ENCODE results near the gene PLPP1. TPM values are rescaled to one million over a fixed set of nuclear protein-coding genes. Genes with fewer than 3 reads are reported as not detected.
A peak's percentile ranks its signal among the peaks of the same experiment; 100 is the strongest.

PLPP1 gene
- total and polyA plus RNA-seq, 7 donors, result 22.0 to 81.5 (median 40.6) TPM

GRCh38 chr5:55517804-55518203 is 17.0 kb downstream of the PLPP1 start:
- peaks cover 36% of the 10 kb centered on the region for H3K4me1 ChIP-seq
- no peaks in the 10 kb centered on the region for H3K27me3 ChIP-seq (ENCODE audit: insufficient read depth in 3 of 3, low read length in 2 of 3)
- ATAC-seq (peak in 1 of 4 donors; percentile 26), DNase-seq (no peak)
- no peak overlapping the region for H3K4me3 ChIP-seq
- no peak for TF ChIP-seq CTCF (IDR thresholded peaks at IDR 0.05)
- intact Hi-C loops (cut with DNase I), result loop anchor here in 1 of 2 donors (10.0 kb wide), 1 partner anchor 167 kb away; no protein-coding TSS in a partner anchor
- no peaks in the 10 kb centered on the region for H3K36me3 ChIP-seq (ENCODE audit: insufficient read depth in 1 of 2, low read depth in 1 of 2)
- H3K27ac ChIP-seq, result no peak overlapping the region
- H3K9me3 ChIP-seq, result no peaks in the 10 kb centered on the region
- WGBS, 3 donors, result 84 to 97% (median 87%) methylated on average over 7 of the region's 7 CpGs

DNA sequence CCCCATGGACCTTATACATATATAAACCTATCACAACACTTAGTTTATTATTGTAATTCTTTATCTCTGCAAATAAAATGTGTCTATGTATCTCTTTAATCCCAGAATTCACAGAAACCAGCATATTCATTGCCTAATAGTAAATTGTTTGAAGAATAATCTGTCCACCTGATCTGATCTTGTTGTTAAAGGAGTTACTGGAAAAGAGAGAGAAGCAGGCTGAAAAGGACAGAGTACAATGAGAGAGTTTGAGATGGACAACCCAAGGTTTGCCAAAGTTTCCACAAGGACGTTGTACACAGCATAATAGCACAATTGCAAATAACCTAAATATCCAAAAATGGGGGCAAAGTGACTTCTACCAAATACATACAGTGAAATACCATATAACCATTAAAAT is 23.8 kb downstream of the PLPP1 start:
- Histone ChIP-seq H3K27me3 (ENCODE audit: insufficient read depth in 3 of 3, low read length in 2 of 3) (no peaks in the 10 kb centered on the region), H3K27ac (peak overlapping the region; percentile 2), H3K36me3 (ENCODE audit: insufficient read depth in 1 of 2, low read depth in 1 of 2) (no peaks in the 10 kb centered on the region), H3K9me3 (no peaks in the 10 kb centered on the region), H3K4me3 (no peak overlapping the region), H3K4me1 (peaks cover 44% of the 10 kb centered on the region)
- no peak for TF ChIP-seq CTCF (IDR thresholded peaks at IDR 0.05)
- intact Hi-C loops (cut with DNase I), result loop anchor here in 1 of 2 donors (10.0 kb wide), 1 partner anchor 174 kb away; no protein-coding TSS in a partner anchor
- DNase-seq (no peak), ATAC-seq (no peak)
- WGBS, 3 donors, result 26 to 34% (median 28%) methylated on average over 1 of the region's 1 CpG

- Histone ChIP-seq H3K9me3 (no peaks in the 10 kb centered on the region), H3K4me3 (no peak overlapping the region), H3K27ac (peak overlapping the region; percentile 62), H3K4me1 (peaks cover 46% of the 10 kb centered on the region), H3K27me3 (ENCODE audit: insufficient read depth in 3 of 3, low read length in 2 of 3) (no peaks in the 10 kb centered on the region), H3K36me3 (ENCODE audit: insufficient read depth in 1 of 2, low read depth in 1 of 2) (no peaks in the 10 kb centered on the region)
- ATAC-seq (peak in 1 of 4 donors; percentile 55), DNase-seq (no peak)
- no peak for TF ChIP-seq CTCF (IDR thresholded peaks at IDR 0.05)
- intact Hi-C loops (cut with DNase I), result loop anchor here in 1 of 2 donors (10.0 kb wide), 1 partner anchor 174 kb away; no protein-coding TSS in a partner anchor
These were observed 24.3 kb downstream of the PLPP1 start for GRCh38 chr5:55510523-55510880.

DNA sequence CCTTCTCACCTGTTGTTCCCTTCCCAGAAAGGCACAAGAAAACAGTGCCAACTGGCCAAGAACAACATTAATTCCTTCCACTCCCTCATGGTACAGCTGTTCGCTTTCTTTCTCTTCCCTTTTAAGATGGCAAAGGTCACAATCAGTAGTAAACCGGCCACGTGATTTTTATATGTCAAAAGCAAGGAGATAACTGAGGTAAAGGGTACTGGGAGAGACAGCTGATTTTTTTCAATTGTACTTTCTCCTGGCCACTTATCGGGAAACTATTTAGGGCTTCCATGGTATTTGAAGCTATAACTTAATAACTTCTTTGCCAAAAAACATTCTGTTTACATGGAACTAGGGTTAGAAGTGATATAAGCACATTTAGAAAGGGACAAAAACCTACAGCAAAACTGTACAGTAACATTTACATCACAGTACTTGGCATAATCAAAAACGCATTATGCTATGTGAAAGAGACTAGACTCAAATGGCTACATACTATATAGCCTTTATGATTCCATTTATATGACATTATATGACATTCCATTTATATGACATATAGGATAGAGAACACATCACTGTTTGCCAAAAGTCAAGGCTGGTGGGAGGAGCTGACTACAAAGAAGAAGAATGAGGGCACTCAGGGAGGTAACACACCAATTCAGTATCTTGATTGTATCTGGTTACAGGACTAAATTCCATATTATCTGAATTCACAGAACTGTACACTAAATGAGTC is 24.8 kb downstream of the PLPP1 start:
- DNase-seq (no peak), ATAC-seq (peak in 3 of 4 donors; percentile 39 to 60 (median 60))
- Histone ChIP-seq H3K4me1 (peaks cover 46% of the 10 kb centered on the region), H3K27ac (peak overlapping the region; percentile 62), H3K27me3 (ENCODE audit: insufficient read depth in 3 of 3, low read length in 2 of 3) (no peaks in the 10 kb centered on the region), H3K9me3 (no peaks in the 10 kb centered on the region), H3K36me3 (ENCODE audit: insufficient read depth in 1 of 2, low read depth in 1 of 2) (no peaks in the 10 kb centered on the region), H3K4me3 (peak overlapping the region; percentile 24)
- 20 to 29% (median 28%) methylated on average over 5 of the region's 5 CpGs for WGBS, 3 donors
- TF ChIP-seq CTCF (IDR thresholded peaks at IDR 0.05), result no peak
- intact Hi-C loops (cut with DNase I), result loop anchor here in 1 of 2 donors (10.0 kb wide), 1 partner anchor 175 kb away; no protein-coding TSS in a partner anchor
